Bronchial epithelial cell (primary cell): ENCODE results near the gene IDH3G. TPM values are rescaled to one million over a fixed set of nuclear protein-coding genes. Genes with fewer than 3 reads are reported as not detected.

ENCODE experiments used
- DNase-seq: peaks from one replicate; pipeline ENCODE4 v3.0.0-alpha.2; 2010; ENCODE audit warnings: low read depth
- FAIRE-seq: peaks from 2 replicates; lab custom pipeline; 2011; peaks lifted over from hg19 to GRCh38; lab: Jason Lieb, UNC
- H3K27me3 ChIP-seq: 2 replicates; pipeline ENCODE4 v1.5.1; 2011; ENCODE audit warnings: low read length; ENCODE audit not compliant: control insufficient read depth, insufficient read depth
- H3K36me3 ChIP-seq: 2 replicates; pipeline ENCODE4 v1.5.1; 2011; ENCODE audit warnings: low read length; ENCODE audit not compliant: control insufficient read depth, insufficient read depth
- H3K4me3 ChIP-seq: 2 replicates; pipeline ENCODE4 v1.5.1; 2011; ENCODE audit warnings: mild to moderate bottlenecking, low read depth, low read length, control low read depth
- CTCF ChIP-seq: IDR thresholded peaks from 2 replicates; pipeline ENCODE4 v1.5.1; 2011; ENCODE audit warnings: mild to moderate bottlenecking, moderate library complexity, low read length, control low read depth, inconsistent platforms; ENCODE audit not compliant: insufficient read depth, severe bottlenecking
- total RNA-seq: library from RNA; depleted of rRNA; stranded (reverse); fragments of >200 nt; gene quantifications from 2 replicates; pipeline ENCODE4 v1.2.1, GENCODE V29; 2014

IDH3G gene
- total RNA-seq, 1 donor from 2014 or later, result 26.3 TPM

- FAIRE-seq (no peak), DNase-seq (no peak)
- no peak overlapping the region for H3K4me3 ChIP-seq
- H3K27me3 ChIP-seq, result no peaks in the 10 kb centered on the region
- TF ChIP-seq CTCF, result no peak
- no peaks in the 10 kb centered on the region for H3K36me3 ChIP-seq
These were observed 57.9 kb downstream of the IDH3G start for GRCh38 chrX:153736071-153736820.

Other genes starting within 250 kb of the IDH3G start
- gene CCNQ, start 195.2 kb downstream of the IDH3G start, total RNA-seq, result 37.1 and 53.4 TPM in 2 replicates
- gene DUSP9, start 147.2 kb downstream of the IDH3G start, total RNA-seq, result 0.77 and 1.3 TPM in 2 replicates
- 1.5 and 2.1 TPM in 2 replicates for gene PNCK, start 120.6 kb downstream of the IDH3G start, total RNA-seq
- 42.4 and 49.3 TPM in 2 replicates for gene SLC6A8, start 106.4 kb downstream of the IDH3G start, total RNA-seq
- gene BCAP31, start 70.0 kb downstream of the IDH3G start, total RNA-seq, result 300 and 322 TPM in 2 replicates
- gene ABCD1, start 69.5 kb downstream of the IDH3G start, total RNA-seq, result 1.7 and 1.8 TPM in 2 replicates
- gene PLXNB3, start 30.1 kb downstream of the IDH3G start, total RNA-seq, result 4.5 and 5.4 TPM in 2 replicates
- under 0.01 and 0.26 TPM in 2 replicates for gene SRPK3, start 13.3 kb downstream of the IDH3G start, total RNA-seq
- 126 and 136 TPM in 2 replicates for gene SSR4, start 293 bp upstream of the IDH3G start, total RNA-seq
- gene PDZD4, start 36.2 kb upstream of the IDH3G start, total RNA-seq, result under 0.01 TPM in 2 replicates
- gene L1CAM, start 91.8 kb upstream of the IDH3G start, total RNA-seq, result 0.26 and 1.4 TPM in 2 replicates
- gene AVPR2, start 110.3 kb upstream of the IDH3G start, total RNA-seq, result not detected in 2 replicates
- 0.77 and 0.79 TPM in 2 replicates for gene ARHGAP4, start 131.9 kb upstream of the IDH3G start, total RNA-seq
- gene NAA10, start 140.7 kb upstream of the IDH3G start, total RNA-seq, result 56.9 and 66.8 TPM in 2 replicates
- gene RENBP, start 150.3 kb upstream of the IDH3G start, total RNA-seq, result 5.5 and 10.3 TPM in 2 replicates
- gene HCFC1, start 177.4 kb upstream of the IDH3G start, total RNA-seq, result 5.5 and 7.3 TPM in 2 replicates
- 4.0 and 5.3 TPM in 2 replicates for gene TMEM187, start 178.4 kb upstream of the IDH3G start, total RNA-seq
- gene IRAK1, start 225.5 kb upstream of the IDH3G start, total RNA-seq, result 114 and 119 TPM in 2 replicates